Measurements from ENCODE around the gene COL6A5. TPM values are rescaled to one million over a fixed set of nuclear protein-coding genes. Genes with fewer than 3 reads are reported as not detected.

COL6A5 gene
- total RNA-seq, 1 experiment from 2014 or later = 0.04 TPM

DNA sequence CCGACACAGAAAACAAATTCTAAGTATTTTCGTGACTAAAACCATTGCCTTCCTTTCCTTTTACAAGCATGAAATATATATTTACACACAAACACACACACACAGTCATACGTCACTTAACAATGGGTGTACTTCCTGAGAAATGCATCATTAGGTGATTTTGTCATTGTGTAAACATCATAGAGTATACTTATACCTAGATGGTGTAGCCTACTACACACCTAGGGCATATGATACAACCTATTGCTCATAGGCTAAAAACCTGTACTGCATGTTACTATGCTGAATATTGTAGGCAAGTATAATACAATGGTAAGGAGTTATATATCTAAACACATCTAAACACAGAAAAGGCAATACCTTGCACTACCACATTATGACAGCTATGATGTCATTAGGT lies 28.6 kb downstream of the COL6A5 start:
- no peaks in the 10 kb centered on the region for H3K9me3 ChIP-seq (ENCODE audit: control insufficient read depth, low read depth, low read length)
- H4K91ac ChIP-seq (ENCODE audit: insufficient read length, low read depth, low read length) = no peak overlapping the region
- no peaks in the 10 kb centered on the region for H4K20me1 ChIP-seq (ENCODE audit: control insufficient read depth, insufficient read depth, insufficient read length)
- H4K5ac ChIP-seq (ENCODE audit: insufficient read length, low read depth, low read length) = no peak overlapping the region
- H3K79me1 ChIP-seq (ENCODE audit: insufficient read depth, low read depth, low read length, poor library complexity, severe bottlenecking) = no peaks in the 10 kb centered on the region
- no peak overlapping the region for H3K27ac Mint-ChIP-seq
- no peak overlapping the region for H3K18ac ChIP-seq (ENCODE audit: insufficient read length, low read depth, low read length)
- H2BK12ac ChIP-seq (ENCODE audit: insufficient read length, low read depth, low read length) = no peak overlapping the region
- no peaks in the 10 kb centered on the region for H3K23me2 ChIP-seq (ENCODE audit: insufficient read length, low read depth, low read length, poor library complexity, severe bottlenecking)
- H3K9ac ChIP-seq (ENCODE audit: extremely low read depth, insufficient read length, low read length) = no peak overlapping the region
- H3K23ac ChIP-seq (ENCODE audit: insufficient read length, low read depth, low read length) = no peak overlapping the region
- no peak overlapping the region for H3K14ac ChIP-seq (ENCODE audit: insufficient read depth, low read length)
- H2BK5ac ChIP-seq (ENCODE audit: insufficient read length, low read length) = no peak overlapping the region
- no peak overlapping the region for H4K8ac ChIP-seq (replicated peaks; ENCODE audit: insufficient read length, low read depth, low read length)
- WGBS (ENCODE audit: extremely low coverage, insufficient read length, low lambda C conversion rate) = no CpG with 5 or more reads among the region's 3 CpGs
- no peak overlapping the region for H3K4me3 Mint-ChIP-seq
- H3K4me2 ChIP-seq (ENCODE audit: insufficient read depth, insufficient read length, low read length) = no peak overlapping the region
- H3K4me1 ChIP-seq (ENCODE audit: insufficient read depth, low read length) = no peaks in the 10 kb centered on the region
- TF ChIP-seq, protein P1, sequence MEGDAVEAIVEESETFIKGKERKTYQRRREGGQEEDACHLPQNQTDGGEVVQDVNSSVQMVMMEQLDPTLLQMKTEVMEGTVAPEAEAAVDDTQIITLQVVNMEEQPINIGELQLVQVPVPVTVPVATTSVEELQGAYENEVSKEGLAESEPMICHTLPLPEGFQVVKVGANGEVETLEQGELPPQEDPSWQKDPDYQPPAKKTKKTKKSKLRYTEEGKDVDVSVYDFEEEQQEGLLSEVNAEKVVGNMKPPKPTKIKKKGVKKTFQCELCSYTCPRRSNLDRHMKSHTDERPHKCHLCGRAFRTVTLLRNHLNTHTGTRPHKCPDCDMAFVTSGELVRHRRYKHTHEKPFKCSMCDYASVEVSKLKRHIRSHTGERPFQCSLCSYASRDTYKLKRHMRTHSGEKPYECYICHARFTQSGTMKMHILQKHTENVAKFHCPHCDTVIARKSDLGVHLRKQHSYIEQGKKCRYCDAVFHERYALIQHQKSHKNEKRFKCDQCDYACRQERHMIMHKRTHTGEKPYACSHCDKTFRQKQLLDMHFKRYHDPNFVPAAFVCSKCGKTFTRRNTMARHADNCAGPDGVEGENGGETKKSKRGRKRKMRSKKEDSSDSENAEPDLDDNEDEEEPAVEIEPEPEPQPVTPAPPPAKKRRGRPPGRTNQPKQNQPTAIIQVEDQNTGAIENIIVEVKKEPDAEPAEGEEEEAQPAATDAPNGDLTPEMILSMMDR (conservative IDR thresholded peaks at IDR 0.05) = no peak
- H3K9me3 Mint-ChIP-seq = no peaks in the 10 kb centered on the region
- H3K79me2 ChIP-seq (ENCODE audit: insufficient read depth, low read length) = no peaks in the 10 kb centered on the region
- no peak overlapping the region for H2BK20ac ChIP-seq (ENCODE audit: low read depth, low read length, poor library complexity, severe bottlenecking)
- no peaks in the 10 kb centered on the region for H3K36me3 Mint-ChIP-seq (ENCODE audit: insufficient read depth in 1 of 3, low read depth in 3 of 3)
- H3K4ac ChIP-seq (ENCODE audit: low read depth, low read length) = no peak overlapping the region
- H3T11ph ChIP-seq (ENCODE audit: low read length) = no peak overlapping the region
- no peak overlapping the region for H2AFZ ChIP-seq (ENCODE audit: low read length)
- DNase-seq = no peak
- no peaks in the 10 kb centered on the region for H3K27me3 Mint-ChIP-seq (ENCODE audit: low read depth)
- H2BK15ac ChIP-seq (ENCODE audit: low read depth, low read length) = no peak overlapping the region
- no peak overlapping the region for H3K27ac ChIP-seq (ENCODE audit: insufficient read length, low read depth, low read length)
- no peak overlapping the region for H2BK120ac ChIP-seq (ENCODE audit: low read depth, low read length, poor library complexity, severe bottlenecking)
- H2AK5ac ChIP-seq (ENCODE audit: insufficient read length, low read length) = no peak overlapping the region
- H3K4me1 Mint-ChIP-seq = no peaks in the 10 kb centered on the region
- no peaks in the 10 kb centered on the region for H3K27me3 ChIP-seq (ENCODE audit: insufficient read depth, low read length)
- H3K56ac ChIP-seq (ENCODE audit: insufficient read length, low read depth, low read length) = no peak overlapping the region
